Measurements from ENCODE around the gene GADD45B. TPM values are rescaled to one million over a fixed set of nuclear protein-coding genes. Genes with fewer than 3 reads are reported as not detected.

The GADD45B gene
- polyA plus RNA-seq, 1 donor from 2014 or later = not detected

- Histone ChIP-seq H2AFZ (ENCODE audit: low read depth, low read length) (no peak overlapping the region), H3K9me2 (ENCODE audit: insufficient read depth, low read length) (no peaks in the 10 kb centered on the region), H3K27ac (ENCODE audit: low read length) (no peak overlapping the region), H3K9me3 (ENCODE audit: low read length) (no peaks in the 10 kb centered on the region), H3K4me2 (ENCODE audit: low read length) (no peak overlapping the region), H3K4me3 (ENCODE audit: low read length) (no peak overlapping the region), H3K27me3 (ENCODE audit: insufficient read depth, low read depth, low read length) (peaks cover 62% of the 10 kb centered on the region), H3K9ac (ENCODE audit: low read length) (no peak overlapping the region), H3K79me2 (replicated peaks; ENCODE audit: insufficient read depth, low read length) (no peaks in the 10 kb centered on the region), H3K36me3 (ENCODE audit: insufficient read depth, low read length) (no peaks in the 10 kb centered on the region), H3F3A (ENCODE audit: insufficient read depth, low read length, poor library complexity, severe bottlenecking) (no peaks in the 10 kb centered on the region), H4K20me1 (ENCODE audit: insufficient read depth) (no peaks in the 10 kb centered on the region)
- no peak for TF ChIP-seq EP300 (conservative IDR thresholded peaks at IDR 0.05; ENCODE audit: poor library complexity, severe bottlenecking)
- no peak for TF ChIP-seq EZH2 (IDR thresholded peaks at IDR 0.05; ENCODE audit: borderline replicate concordance, insufficient read depth, low read length, poor library complexity, severe bottlenecking)
- no peak for TF ChIP-seq REST (IDR thresholded peaks at IDR 0.05; ENCODE audit: borderline replicate concordance)
Observed at GRCh38 chr19:2477732-2478191, 1.8 kb downstream of the GADD45B start.

- Histone ChIP-seq H3K27ac (ENCODE audit: low read length) (no peak overlapping the region), H4K20me1 (ENCODE audit: insufficient read depth) (no peaks in the 10 kb centered on the region), H3K4me3 (ENCODE audit: low read length) (no peak overlapping the region), H3K9ac (ENCODE audit: low read length) (no peak overlapping the region), H3F3A (ENCODE audit: insufficient read depth, low read length, poor library complexity, severe bottlenecking) (no peaks in the 10 kb centered on the region), H3K27me3 (ENCODE audit: insufficient read depth, low read depth, low read length) (peaks cover 62% of the 10 kb centered on the region), H3K36me3 (ENCODE audit: insufficient read depth, low read length) (no peaks in the 10 kb centered on the region), H3K79me2 (replicated peaks; ENCODE audit: insufficient read depth, low read length) (no peaks in the 10 kb centered on the region), H3K9me2 (ENCODE audit: insufficient read depth, low read length) (no peaks in the 10 kb centered on the region), H3K9me3 (ENCODE audit: low read length) (no peaks in the 10 kb centered on the region), H2AFZ (ENCODE audit: low read depth, low read length) (no peak overlapping the region), H3K4me2 (ENCODE audit: low read length) (no peak overlapping the region)
- TF ChIP-seq CTCF (IDR thresholded peaks at IDR 0.05; ENCODE audit: poor library complexity, severe bottlenecking) (peak; percentile 24), POLR2AphosphoS5 (IDR thresholded peaks at IDR 0.05) (no peak), EP300 (conservative IDR thresholded peaks at IDR 0.05; ENCODE audit: poor library complexity, severe bottlenecking) (no peak), REST (IDR thresholded peaks at IDR 0.05; ENCODE audit: borderline replicate concordance) (no peak), EZH2 (IDR thresholded peaks at IDR 0.05; ENCODE audit: borderline replicate concordance, insufficient read depth, low read length, poor library complexity, severe bottlenecking) (no peak), TAF1 (IDR thresholded peaks at IDR 0.05; ENCODE audit: low read depth) (no peak)
Observed at GRCh38 chr19:2478278-2478755, 2.4 kb downstream of the GADD45B start.

Measured in neural cell (in vitro differentiated cells).